GM10248 (cell line): ENCODE data around the gene FBXW4.

Source experiments
- CTCF ChIA-PET: fragments of 300-600 bp; sonication (Branson Sonifier 250); formaldehyde crosslinking; extraction: SDS; loops from one replicate; lab custom pipeline; 2021; ENCODE audit warnings: antibody characterized with exemption; lab: Yijun Ruan, JAX
- POLR2A ChIA-PET: fragments of 350-650 bp; sonication (Branson Sonifier 250); formaldehyde crosslinking; extraction: SDS; loops from one replicate; lab custom pipeline; 2020; ENCODE audit warnings: antibody characterized with exemption; lab: Yijun Ruan, JAX
- DNase-seq: peaks from one replicate; pipeline ENCODE4 v3.0.0; 2012; ENCODE audit errors: extremely low spot score
- CTCF ChIP-seq: IDR thresholded peaks from 2 replicates; pipeline ENCODE4 v1.5.1; 2012; ENCODE audit warnings: mild to moderate bottlenecking, low read depth; ENCODE audit errors: extremely low read depth, missing control alignments, control extremely low read depth

FBXW4 gene

DNA sequence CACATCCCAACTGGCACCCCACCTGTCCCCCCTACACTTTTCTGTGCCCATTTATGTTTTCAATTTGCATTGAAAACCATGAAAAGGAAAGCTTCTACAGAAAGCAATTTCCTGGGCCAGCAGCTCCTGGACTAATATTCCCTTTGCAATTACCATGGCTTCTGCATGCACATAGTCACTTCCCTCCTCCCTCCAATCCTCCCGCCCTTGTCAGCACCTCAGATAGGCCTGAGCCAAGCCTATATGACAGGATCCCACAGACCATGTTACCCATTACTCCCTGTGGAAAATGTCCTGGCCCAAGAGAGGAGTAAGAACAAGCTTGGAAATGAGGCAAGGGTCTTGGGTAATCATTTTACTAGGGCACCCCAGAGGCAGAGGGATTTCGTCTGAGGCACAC is 38.1 kb downstream of the FBXW4 start:
- no peak for DNase-seq

GRCh38 chr10:101655570-101655969 is 39.4 kb downstream of the FBXW4 start:
- CTCF ChIA-PET, result interaction anchor here (2.2 kb wide), 1 partner anchor 125 kb away, joined by 6 read pairs; no protein-coding TSS in a partner anchor
- POLR2A ChIA-PET, result no interaction called here
- no peak for DNase-seq
- no peak for TF ChIP-seq CTCF

More for the DNA sequence above, 38.1 kb downstream of the FBXW4 start:
- POLR2A ChIA-PET, result no interaction called here
- TF ChIP-seq CTCF, result no peak
- CTCF ChIA-PET, result interaction anchor here (1.0 to 2.2 kb wide), 4 partner anchors 11 to 124 kb away, joined by 3 to 6 read pairs (median 6); no protein-coding TSS in a partner anchor

DNA sequence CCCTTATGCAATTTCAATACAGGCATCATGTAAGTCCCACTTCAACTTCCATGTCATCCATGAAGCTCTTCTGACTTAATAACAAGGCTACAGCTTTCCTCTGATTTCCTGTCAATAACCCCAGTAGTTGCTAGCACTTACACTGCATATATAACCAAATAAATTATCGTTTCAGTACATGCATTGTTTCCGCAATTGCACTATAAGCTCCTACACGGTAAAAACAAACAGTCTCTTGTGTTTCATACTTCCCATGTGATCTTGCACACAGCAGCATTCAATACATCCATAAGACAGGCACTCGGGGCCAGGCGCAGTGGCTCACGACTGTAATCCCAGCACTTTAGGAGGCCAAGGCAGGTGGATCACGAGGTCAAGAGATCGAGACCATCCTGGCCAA is 41.4 kb downstream of the FBXW4 start:
- ChIA-PET POLR2A (no interaction called here), CTCF (interaction anchor here (0.8 to 0.9 kb wide), 2 partner anchors 24 to 51 kb away, joined by 3 read pairs; no protein-coding TSS in a partner anchor)
- DNase-seq, result no peak
- no peak for TF ChIP-seq CTCF

DNA sequence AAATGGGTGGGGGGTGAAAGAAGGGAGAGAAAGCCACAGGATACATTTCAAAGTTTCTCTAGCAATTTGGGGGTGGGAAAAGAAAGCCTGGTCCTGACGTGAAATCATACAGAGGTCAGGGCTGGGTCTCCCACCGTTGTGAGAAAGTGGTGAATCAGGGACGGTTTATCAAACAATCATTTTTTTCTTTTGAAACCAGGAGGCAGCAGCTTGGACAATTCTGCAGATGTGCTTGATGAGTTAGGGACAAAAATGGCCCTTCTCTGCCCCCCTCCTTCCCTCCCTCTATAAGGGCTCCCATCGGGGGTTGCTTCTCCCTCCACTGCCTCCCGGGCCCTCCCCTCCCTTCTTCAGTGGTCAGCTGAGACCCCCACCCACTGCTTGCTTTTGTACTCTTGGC is 43.6 kb downstream of the FBXW4 start:
- DNase-seq, result no peak
- POLR2A ChIA-PET, result no interaction called here
- TF ChIP-seq CTCF, result no peak
- CTCF ChIA-PET, result interaction anchor here (1.9 kb wide), 1 partner anchor 49 kb away, joined by 4 read pairs; no protein-coding TSS in a partner anchor

DNA sequence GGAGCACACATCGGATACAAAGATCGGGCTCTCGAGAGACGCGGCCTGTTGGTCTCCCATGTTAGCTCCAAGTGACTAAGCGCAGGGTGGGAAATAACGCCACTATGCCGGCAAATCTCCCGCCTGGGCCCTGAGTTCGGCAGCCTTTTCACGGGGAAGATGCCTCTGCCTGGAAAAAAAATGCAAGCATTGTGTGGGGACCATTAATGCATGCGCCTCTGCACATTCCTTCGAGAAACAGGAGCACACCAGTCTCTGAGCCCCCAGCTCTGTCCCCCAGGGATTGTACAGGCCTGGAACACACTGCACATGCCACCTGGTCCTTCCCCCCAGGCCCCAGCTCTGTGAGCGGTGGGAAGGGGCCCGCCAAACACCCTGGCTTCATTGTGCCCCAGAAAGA is 44.1 kb downstream of the FBXW4 start:
- CTCF ChIA-PET, result interaction anchor here (1.9 kb wide), 1 partner anchor 48 kb away, joined by 4 read pairs; no protein-coding TSS in a partner anchor
- POLR2A ChIA-PET, result no interaction called here

DNA sequence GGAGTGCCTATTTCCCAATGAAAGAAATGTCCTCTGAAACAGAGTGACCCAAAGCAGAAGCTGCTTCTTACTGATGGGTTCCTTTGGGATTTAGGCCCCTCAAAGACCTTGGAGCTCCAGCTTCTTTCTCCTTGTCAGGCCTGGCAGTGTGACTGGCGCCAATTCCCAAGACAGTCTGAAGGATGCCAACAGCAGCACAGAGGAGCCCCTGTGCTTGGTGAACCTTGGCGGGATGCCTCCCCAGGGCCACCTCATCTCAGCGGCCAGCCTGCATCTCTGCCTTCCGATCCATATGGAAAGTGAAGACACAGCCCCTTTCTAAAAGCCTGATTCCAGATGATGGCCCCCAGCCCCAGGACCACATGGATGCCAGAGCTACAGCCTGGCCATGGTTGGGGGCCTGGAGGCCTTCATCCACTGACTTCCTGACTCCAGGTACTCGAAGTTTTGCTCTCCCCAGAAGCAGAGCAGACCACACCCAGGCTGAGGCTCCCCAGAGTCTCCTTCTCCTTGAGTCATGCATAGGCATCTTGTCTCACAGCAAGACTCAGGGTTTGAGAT is 45.4 kb downstream of the FBXW4 start:
- ChIA-PET POLR2A (no interaction called here), CTCF (interaction anchor here (0.7 to 1.2 kb wide), 4 partner anchors 10 to 132 kb away, joined by 3 read pairs; no protein-coding TSS in a partner anchor)
- TF ChIP-seq CTCF, result no peak
- no peak for DNase-seq

More for the DNA sequence above, 44.1 kb downstream of the FBXW4 start:
- DNase-seq, result no peak
- no peak for TF ChIP-seq CTCF
